Epithelial cell of proximal tubule (primary cell): Measurements from ENCODE around the gene PIEZO1. TPM values are rescaled to one million over a fixed set of nuclear protein-coding genes. Genes with fewer than 3 reads are reported as not detected.
A peak's percentile ranks its signal among the peaks of the same experiment; 100 is the strongest.

ENCODE experiments used
- DNase-seq: peaks from one replicate; pipeline ENCODE4 v3.0.0-alpha.2; 2011; ENCODE audit warnings: low read depth
- H3K4me3 ChIP-seq: 2 replicates; pipeline ENCODE4 v1.5.1; 2011; ENCODE audit warnings: low read depth, mild to moderate bottlenecking, low read length
- CTCF ChIP-seq: conservative IDR thresholded peaks from 2 replicates; pipeline ENCODE4 v1.5.1; 2012; ENCODE audit warnings: low read depth, mild to moderate bottlenecking, low read length
- total RNA-seq: library from RNA; depleted of rRNA; stranded (reverse); fragments of >200 nt; gene quantifications from 2 replicates; pipeline ENCODE4 v1.2.3, GENCODE V29; 2015

PIEZO1 gene
- total RNA-seq, 1 donor from 2014 or later = 246 TPM

- no peak overlapping the region for H3K4me3 ChIP-seq
- TF ChIP-seq CTCF = no peak
- DNase-seq = no peak
These were observed 38.5 kb downstream of the PIEZO1 start for GRCh38 chr16:88746506-88746905.

- DNase-seq = no peak
- no peak for TF ChIP-seq CTCF
- no peak overlapping the region for H3K4me3 ChIP-seq
These were observed 40.2 kb downstream of the PIEZO1 start for GRCh38 chr16:88744577-88745521.

GRCh38 chr16:88743693-88744576 lies 41.1 kb downstream of the PIEZO1 start:
- no peak overlapping the region for H3K4me3 ChIP-seq
- TF ChIP-seq CTCF = peak; percentile 81
- no peak for DNase-seq

GRCh38 chr16:88742896-88743605 lies 42.0 kb downstream of the PIEZO1 start:
- no peak for TF ChIP-seq CTCF
- no peak overlapping the region for H3K4me3 ChIP-seq
- no peak for DNase-seq

- no peak for TF ChIP-seq CTCF
- DNase-seq = no peak
- no peak overlapping the region for H3K4me3 ChIP-seq
These were observed 43.7 kb downstream of the PIEZO1 start for GRCh38 chr16:88741368-88741767.

- H3K4me3 ChIP-seq = no peak overlapping the region
- no peak for DNase-seq
- TF ChIP-seq CTCF = no peak
These were observed 44.3 kb downstream of the PIEZO1 start for GRCh38 chr16:88740727-88741055.
